ENCODE results near the gene SLC16A3. TPM values are rescaled to one million over a fixed set of nuclear protein-coding genes. Genes with fewer than 3 reads are reported as not detected.

SLC16A3 gene
- total and polyA plus RNA-seq, 9 of the 15 experiments (the other 6 are each of a cell fraction or from before 2014, with no cell fraction given), result 0.11 to 5.4 (median 1.2) TPM; not detected in 2

DNA sequence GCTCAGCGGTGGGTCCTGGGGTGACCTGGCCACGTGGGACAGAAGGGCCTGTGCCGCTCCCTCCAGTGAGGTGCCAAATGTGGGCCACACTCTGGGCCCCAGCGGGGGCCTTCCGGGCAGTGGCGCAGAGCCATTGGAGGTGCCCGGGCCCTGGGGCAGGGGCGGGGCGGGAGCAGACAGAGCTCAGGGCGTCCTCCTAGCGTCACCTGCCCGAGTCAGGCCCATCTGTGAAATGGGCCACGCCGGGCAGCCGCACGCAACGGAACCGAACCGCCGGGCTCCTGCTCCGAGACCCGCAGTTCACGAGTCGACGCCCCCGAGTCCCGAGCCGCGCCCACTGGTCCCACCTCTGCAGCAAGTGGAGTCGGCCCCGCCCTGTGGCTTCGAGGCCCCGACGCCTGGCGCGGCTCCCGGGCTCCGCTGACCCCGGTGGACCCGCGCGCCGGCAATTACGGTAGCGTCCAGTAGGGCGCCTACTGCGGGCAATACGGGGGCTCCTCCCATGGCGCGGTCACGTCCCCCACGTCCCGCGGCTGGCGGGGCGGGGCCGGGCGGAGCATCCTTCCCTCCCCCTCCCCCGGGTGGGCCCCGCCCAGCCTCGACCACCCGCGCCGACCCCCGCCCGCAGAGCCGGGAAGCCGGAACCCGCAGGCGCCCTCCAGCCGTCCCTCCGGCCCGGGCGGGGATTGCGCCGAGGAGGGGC is 1.9 kb downstream of the SLC16A3 start (continued):
- TF ChIP-seq, protein P1, sequence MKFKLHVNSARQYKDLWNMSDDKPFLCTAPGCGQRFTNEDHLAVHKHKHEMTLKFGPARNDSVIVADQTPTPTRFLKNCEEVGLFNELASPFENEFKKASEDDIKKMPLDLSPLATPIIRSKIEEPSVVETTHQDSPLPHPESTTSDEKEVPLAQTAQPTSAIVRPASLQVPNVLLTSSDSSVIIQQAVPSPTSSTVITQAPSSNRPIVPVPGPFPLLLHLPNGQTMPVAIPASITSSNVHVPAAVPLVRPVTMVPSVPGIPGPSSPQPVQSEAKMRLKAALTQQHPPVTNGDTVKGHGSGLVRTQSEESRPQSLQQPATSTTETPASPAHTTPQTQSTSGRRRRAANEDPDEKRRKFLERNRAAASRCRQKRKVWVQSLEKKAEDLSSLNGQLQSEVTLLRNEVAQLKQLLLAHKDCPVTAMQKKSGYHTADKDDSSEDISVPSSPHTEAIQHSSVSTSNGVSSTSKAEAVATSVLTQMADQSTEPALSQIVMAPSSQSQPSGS (CRISPR knock-in tag; IDR thresholded peaks at IDR 0.05), result 0 out of 2 replicates have a peak, but pooled peaks have one; percentile 26
- TF ChIP-seq RCOR1 (IDR thresholded peaks at IDR 0.05; ENCODE audit: borderline replicate concordance in 1 of 2, low read depth in 2 of 2, low read length in 2 of 2) (peak in 1 of 2 experiments; percentile 82; a peak in 1 of 4 replicates), CHD4 (IDR thresholded peaks at IDR 0.05; ENCODE audit: insufficient read depth, insufficient replicate concordance, low read depth, low read length, poor library complexity, severe bottlenecking) (no peak), E2F3 (CRISPR knock-in tag; IDR thresholded peaks at IDR 0.05) (peak; percentile 20; the same call in 1 of the 2 replicates), PHF21A (IDR thresholded peaks at IDR 0.05; ENCODE audit: borderline replicate concordance, low read depth) (no peak), TCF3 (CRISPR knock-in tag; IDR thresholded peaks at IDR 0.05) (0 out of 2 replicates have a peak, but pooled peaks have one; percentile 13), TOE1 (IDR thresholded peaks at IDR 0.05; ENCODE audit: borderline replicate concordance) (peak; percentile 74; the same call in 1 of the 2 replicates), TOE1 (CRISPR knock-in tag; IDR thresholded peaks at IDR 0.05; ENCODE audit: borderline replicate concordance, low read depth) (no peak), PCBP2 (IDR thresholded peaks at IDR 0.05; ENCODE audit: low read depth, low read length, poor library complexity, severe bottlenecking) (no peak), ZNF253 (CRISPR knock-in tag; conservative IDR thresholded peaks at IDR 0.05) (no peak), SREBF1 (IDR thresholded peaks at IDR 0.05; ENCODE audit: borderline replicate concordance, low read depth, low read length) (no peak), ZNF785 (CRISPR knock-in tag; IDR thresholded peaks at IDR 0.05) (no peak)
- TF ChIP-seq, protein P2, sequence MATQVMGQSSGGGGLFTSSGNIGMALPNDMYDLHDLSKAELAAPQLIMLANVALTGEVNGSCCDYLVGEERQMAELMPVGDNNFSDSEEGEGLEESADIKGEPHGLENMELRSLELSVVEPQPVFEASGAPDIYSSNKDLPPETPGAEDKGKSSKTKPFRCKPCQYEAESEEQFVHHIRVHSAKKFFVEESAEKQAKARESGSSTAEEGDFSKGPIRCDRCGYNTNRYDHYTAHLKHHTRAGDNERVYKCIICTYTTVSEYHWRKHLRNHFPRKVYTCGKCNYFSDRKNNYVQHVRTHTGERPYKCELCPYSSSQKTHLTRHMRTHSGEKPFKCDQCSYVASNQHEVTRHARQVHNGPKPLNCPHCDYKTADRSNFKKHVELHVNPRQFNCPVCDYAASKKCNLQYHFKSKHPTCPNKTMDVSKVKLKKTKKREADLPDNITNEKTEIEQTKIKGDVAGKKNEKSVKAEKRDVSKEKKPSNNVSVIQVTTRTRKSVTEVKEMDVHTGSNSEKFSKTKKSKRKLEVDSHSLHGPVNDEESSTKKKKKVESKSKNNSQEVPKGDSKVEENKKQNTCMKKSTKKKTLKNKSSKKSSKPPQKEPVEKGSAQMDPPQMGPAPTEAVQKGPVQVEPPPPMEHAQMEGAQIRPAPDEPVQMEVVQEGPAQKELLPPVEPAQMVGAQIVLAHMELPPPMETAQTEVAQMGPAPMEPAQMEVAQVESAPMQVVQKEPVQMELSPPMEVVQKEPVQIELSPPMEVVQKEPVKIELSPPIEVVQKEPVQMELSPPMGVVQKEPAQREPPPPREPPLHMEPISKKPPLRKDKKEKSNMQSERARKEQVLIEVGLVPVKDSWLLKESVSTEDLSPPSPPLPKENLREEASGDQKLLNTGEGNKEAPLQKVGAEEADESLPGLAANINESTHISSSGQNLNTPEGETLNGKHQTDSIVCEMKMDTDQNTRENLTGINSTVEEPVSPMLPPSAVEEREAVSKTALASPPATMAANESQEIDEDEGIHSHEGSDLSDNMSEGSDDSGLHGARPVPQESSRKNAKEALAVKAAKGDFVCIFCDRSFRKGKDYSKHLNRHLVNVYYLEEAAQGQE (IDR thresholded peaks at IDR 0.05; ENCODE audit: borderline replicate concordance), result peak; percentile 40; the same call in 1 of the 2 replicates
- TF ChIP-seq, protein P2 (CRISPR knock-in tag; IDR thresholded peaks at IDR 0.05; ENCODE audit: low read depth), result no peak
- TF ChIP-seq, protein P3, sequence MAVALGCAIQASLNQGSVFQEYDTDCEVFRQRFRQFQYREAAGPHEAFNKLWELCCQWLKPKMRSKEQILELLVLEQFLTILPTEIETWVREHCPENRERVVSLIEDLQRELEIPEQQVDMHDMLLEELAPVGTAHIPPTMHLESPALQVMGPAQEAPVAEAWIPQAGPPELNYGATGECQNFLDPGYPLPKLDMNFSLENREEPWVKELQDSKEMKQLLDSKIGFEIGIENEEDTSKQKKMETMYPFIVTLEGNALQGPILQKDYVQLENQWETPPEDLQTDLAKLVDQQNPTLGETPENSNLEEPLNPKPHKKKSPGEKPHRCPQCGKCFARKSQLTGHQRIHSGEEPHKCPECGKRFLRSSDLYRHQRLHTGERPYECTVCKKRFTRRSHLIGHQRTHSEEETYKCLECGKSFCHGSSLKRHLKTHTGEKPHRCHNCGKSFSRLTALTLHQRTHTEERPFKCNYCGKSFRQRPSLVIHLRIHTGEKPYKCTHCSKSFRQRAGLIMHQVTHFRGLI (CRISPR knock-in tag; IDR thresholded peaks at IDR 0.05), result no peak
